ENCODE data around the gene B3GALT5.

DNA sequence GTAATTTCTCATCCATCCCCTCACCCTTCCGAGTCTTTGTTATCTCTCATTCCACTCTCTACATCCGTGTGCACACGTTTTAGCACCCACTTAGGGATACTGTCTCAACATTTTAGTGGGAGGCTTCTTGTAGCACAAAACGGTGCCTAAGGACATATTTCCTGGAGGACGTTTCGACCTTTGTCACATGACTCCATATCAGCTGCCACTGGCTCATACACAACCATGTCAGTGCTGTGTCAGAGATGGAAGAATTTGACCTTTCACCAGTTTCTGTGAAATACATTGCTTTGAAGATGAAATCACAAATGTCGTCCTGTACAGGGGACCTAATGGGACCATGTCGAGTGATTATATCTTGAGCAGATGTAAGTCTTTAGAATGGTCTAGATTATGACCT, 15.6 kb downstream of the B3GALT5 start:
- TF ChIP-seq POLR2A (IDR thresholded peaks at IDR 0.05; ENCODE audit: low read depth, low read length) (no peak), MAZ (IDR thresholded peaks at IDR 0.05; ENCODE audit: borderline replicate concordance, low read depth, low read length) (no peak), RFX5 (IDR thresholded peaks at IDR 0.05; ENCODE audit: low read depth, low read length) (no peak), RAD21 (IDR thresholded peaks at IDR 0.05; ENCODE audit: low read length) (no peak), CHD1 (IDR thresholded peaks at IDR 0.05; ENCODE audit: low read depth, low read length) (no peak), RCOR1 (IDR thresholded peaks at IDR 0.05; ENCODE audit: insufficient replicate concordance, low read length) (no peak), CEBPB (IDR thresholded peaks at IDR 0.05; ENCODE audit: low read depth, low read length) (no peak)
- TF ChIP-seq, protein P1, sequence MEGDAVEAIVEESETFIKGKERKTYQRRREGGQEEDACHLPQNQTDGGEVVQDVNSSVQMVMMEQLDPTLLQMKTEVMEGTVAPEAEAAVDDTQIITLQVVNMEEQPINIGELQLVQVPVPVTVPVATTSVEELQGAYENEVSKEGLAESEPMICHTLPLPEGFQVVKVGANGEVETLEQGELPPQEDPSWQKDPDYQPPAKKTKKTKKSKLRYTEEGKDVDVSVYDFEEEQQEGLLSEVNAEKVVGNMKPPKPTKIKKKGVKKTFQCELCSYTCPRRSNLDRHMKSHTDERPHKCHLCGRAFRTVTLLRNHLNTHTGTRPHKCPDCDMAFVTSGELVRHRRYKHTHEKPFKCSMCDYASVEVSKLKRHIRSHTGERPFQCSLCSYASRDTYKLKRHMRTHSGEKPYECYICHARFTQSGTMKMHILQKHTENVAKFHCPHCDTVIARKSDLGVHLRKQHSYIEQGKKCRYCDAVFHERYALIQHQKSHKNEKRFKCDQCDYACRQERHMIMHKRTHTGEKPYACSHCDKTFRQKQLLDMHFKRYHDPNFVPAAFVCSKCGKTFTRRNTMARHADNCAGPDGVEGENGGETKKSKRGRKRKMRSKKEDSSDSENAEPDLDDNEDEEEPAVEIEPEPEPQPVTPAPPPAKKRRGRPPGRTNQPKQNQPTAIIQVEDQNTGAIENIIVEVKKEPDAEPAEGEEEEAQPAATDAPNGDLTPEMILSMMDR (conservative IDR thresholded peaks at IDR 0.05; ENCODE audit: low read depth, low read length) = no peak
